Mammary epithelial cell (primary cell): ENCODE data around the gene FSTL4.

Experiments
- CTCF ChIP-seq, 2 donors: IDR thresholded peaks in 1 of 2; conservative IDR thresholded peaks in 1 of 2; 2 replicates each; pipeline ENCODE4 v1.5.1; 2011 to 2012; ENCODE audit warnings: inconsistent platforms in 2 of 2, low read length in 2 of 2, mild to moderate bottlenecking in 2 of 2, control low read depth in 1 of 2, low read depth in 1 of 2; ENCODE audit not compliant: insufficient read depth in 1 of 2; ENCODE audit errors: extremely low read depth in 1 of 2
- EZH2 ChIP-seq: IDR thresholded peaks from 2 replicates; pipeline ENCODE4 v1.6.1; 2012; ENCODE audit warnings: low read length, inconsistent platforms, borderline replicate concordance

- no peak for TF ChIP-seq CTCF (conservative IDR thresholded peaks at IDR 0.05 in 1 of 2, IDR thresholded peaks at IDR 0.05 in 1 of 2; ENCODE audit: extremely low read depth in 1 of 2, insufficient read depth in 1 of 2, low read depth in 1 of 2, low read length in 2 of 2)
- no peak for TF ChIP-seq EZH2
Measured at GRCh38 chr5:133420440-133421301, 191.7 kb downstream of the FSTL4 start.
